CD14-positive monocyte (primary cell): ENCODE data around the gene COL2A1. TPM values are rescaled to one million over a fixed set of nuclear protein-coding genes. Genes with fewer than 3 reads are reported as not detected.

Source experiments
- DNase-seq, 3 donors: peaks; one replicate each; pipeline ENCODE4 v3.0.0-alpha.2; 2011 to 2022
- H2AFZ ChIP-seq: 2 replicates; pipeline ENCODE4 v1.6.0; 2012; ENCODE audit warnings: mild to moderate bottlenecking, low read depth, low read length, inconsistent platforms; ENCODE audit not compliant: insufficient read depth, poor library complexity, severe bottlenecking
- H3K27ac ChIP-seq, 2 donors: 1 replicate in 1 of 2; 2 replicates in 1 of 2; pipeline ENCODE4 v1.5.1; 2012 to 2013; ENCODE audit warnings: low read length in 2 of 2, control low read depth in 1 of 2, inconsistent platforms in 1 of 2, low read depth in 1 of 2, mild to moderate bottlenecking in 1 of 2
- H3K27me3 ChIP-seq, 2 donors: one replicate each; pipeline versions ENCODE4 v1.6.0 to v1.6.1; 2011 to 2013; ENCODE audit warnings: low read length in 2 of 2; ENCODE audit not compliant: control insufficient read depth in 2 of 2, insufficient read depth in 2 of 2
- H3K36me3 ChIP-seq, 2 donors: replicated peaks in 1 of 2; 1 replicate in 1 of 2; 2 replicates in 1 of 2; pipeline versions ENCODE4 v1.5.1 to v1.6.1; 2012 to 2013; ENCODE audit warnings: low read length in 2 of 2, control low read depth in 1 of 2, inconsistent platforms in 1 of 2, mild to moderate bottlenecking in 1 of 2; ENCODE audit not compliant: insufficient read depth in 2 of 2, control insufficient read depth in 1 of 2
- H3K4me1 ChIP-seq, 2 donors: 1 replicate in 1 of 2; 2 replicates in 1 of 2; pipeline versions ENCODE4 v1.5.1 to v1.6.1; 2012 to 2013; ENCODE audit warnings: low read length in 2 of 2, control low read depth in 1 of 2, inconsistent platforms in 1 of 2, mild to moderate bottlenecking in 1 of 2, moderate library complexity in 1 of 2; ENCODE audit not compliant: insufficient read depth in 2 of 2, control insufficient read depth in 1 of 2
- H3K4me2 ChIP-seq: replicated peaks from 2 replicates; pipeline ENCODE3; 2012; ENCODE audit warnings: low read length, moderate library complexity, mild to moderate bottlenecking; ENCODE audit not compliant: poor library complexity, severe bottlenecking; ENCODE audit errors: extremely low read depth
- H3K4me3 ChIP-seq, 3 experiments: fragments of 200-600 bp in 1 of 3; sonication (generic) in 1 of 3; replicated peaks in 1 of 3; 1 replicate in 2 of 3; 2 replicates in 1 of 3; pipeline ENCODE4 v1.5.1; 2011 to 2013; ENCODE audit warnings: low read length in 3 of 3, mild to moderate bottlenecking in 3 of 3, control low read depth in 2 of 3, low read depth in 2 of 3, inconsistent platforms in 1 of 3, moderate library complexity in 1 of 3
- H3K79me2 ChIP-seq: 2 replicates; pipeline ENCODE4 v1.6.0; 2012; ENCODE audit warnings: mild to moderate bottlenecking, control low read depth, inconsistent platforms, low read length, moderate library complexity; ENCODE audit not compliant: insufficient read depth
- H3K9ac ChIP-seq: 2 replicates; pipeline ENCODE4 v1.6.0; 2017; ENCODE audit warnings: low read length, mild to moderate bottlenecking; ENCODE audit not compliant: insufficient read depth, poor library complexity, severe bottlenecking
- H3K9me3 ChIP-seq, 2 donors: replicated peaks in 1 of 2; 1 replicate in 1 of 2; 2 replicates in 1 of 2; pipeline versions ENCODE4 v1.5.1 to v1.6.1; 2012 to 2013; ENCODE audit warnings: low read length in 2 of 2, control low read depth in 1 of 2; ENCODE audit not compliant: control insufficient read depth in 1 of 2, insufficient read depth in 1 of 2
- H4K20me1 ChIP-seq: 2 replicates; pipeline ENCODE4 v1.6.0; 2012; ENCODE audit warnings: mild to moderate bottlenecking, low read length, control low read depth, moderate library complexity; ENCODE audit not compliant: insufficient read depth
- H3K27ac Mint-ChIP-seq, 7 donors: one replicate each; pipeline ENCODE4 v1.8.0; 2020; ENCODE audit warnings: mild to moderate bottlenecking in 7 of 7, mixed read lengths in 7 of 7, moderate library complexity in 6 of 7, inconsistent platforms in 2 of 7
- H3K27me3 Mint-ChIP-seq, 3 donors: one replicate each; pipeline ENCODE4 v1.8.0; 2021 to 2022; ENCODE audit warnings: low read depth in 3 of 3, mild to moderate bottlenecking in 3 of 3, mixed read lengths in 3 of 3, moderate library complexity in 3 of 3, inconsistent platforms in 1 of 3
- H3K36me3 Mint-ChIP-seq, 2 donors: one replicate each; pipeline ENCODE4 v1.8.0; 2020; ENCODE audit warnings: mixed read lengths in 2 of 2, inconsistent platforms in 1 of 2, mild to moderate bottlenecking in 1 of 2
- H3K4me1 Mint-ChIP-seq: one replicate; pipeline ENCODE4 v1.8.0; 2020; ENCODE audit warnings: mild to moderate bottlenecking, mixed read lengths
- H3K4me3 Mint-ChIP-seq, 2 donors: one replicate each; pipeline ENCODE4 v1.8.0; 2020; ENCODE audit warnings: mild to moderate bottlenecking in 2 of 2, mixed read lengths in 2 of 2, moderate library complexity in 1 of 2
- H3K9me3 Mint-ChIP-seq, 7 donors: one replicate each; pipeline ENCODE4 v1.8.0; 2020 to 2022; ENCODE audit warnings: mixed read lengths in 7 of 7, mild to moderate bottlenecking in 6 of 7, moderate library complexity in 6 of 7, inconsistent platforms in 2 of 7
- WGBS: methylation state at CpG from one replicate; pipeline ENCODE4 v1.1.5; 2013; ENCODE audit warnings: missing lambda C conversion rate; ENCODE audit not compliant: insufficient coverage; 5-methylcytosine and 5-hydroxymethylcytosine counted together
- intact Hi-C, 2 donors: fragments of 100-400 bp; cut with micrococcal nuclease; formaldehyde crosslinking; loops; one replicate each; pipeline versions ENCODE4 v1.15.0 to v1.15.1; 2023
- polyA plus RNA-seq, 3 donors: library from polyadenylated mRNA; depleted of rRNA in 1 of 3; unstranded in 2 of 3; stranded (reverse) in 1 of 3; fragments of 300-500 nt in 2 of 3; fragments of >200 nt in 1 of 3; fragmentation: Illumina TruSeq in 2 of 3; gene quantifications; 1 replicate in 2 of 3; 2 replicates in 1 of 3; pipeline ENCODE4 v1.2.3, GENCODE V29; 2012 to 2021
- TF ChIP-seq, protein P1 (sequence below): fragments of 200-600 bp; IDR thresholded peaks from one replicate; pipeline ENCODE4 v1.8.0; 2022; ENCODE audit warnings: antibody characterized with exemption, mild to moderate bottlenecking

The COL2A1 gene
- polyA plus RNA-seq, 3 donors = not detected

DNA sequence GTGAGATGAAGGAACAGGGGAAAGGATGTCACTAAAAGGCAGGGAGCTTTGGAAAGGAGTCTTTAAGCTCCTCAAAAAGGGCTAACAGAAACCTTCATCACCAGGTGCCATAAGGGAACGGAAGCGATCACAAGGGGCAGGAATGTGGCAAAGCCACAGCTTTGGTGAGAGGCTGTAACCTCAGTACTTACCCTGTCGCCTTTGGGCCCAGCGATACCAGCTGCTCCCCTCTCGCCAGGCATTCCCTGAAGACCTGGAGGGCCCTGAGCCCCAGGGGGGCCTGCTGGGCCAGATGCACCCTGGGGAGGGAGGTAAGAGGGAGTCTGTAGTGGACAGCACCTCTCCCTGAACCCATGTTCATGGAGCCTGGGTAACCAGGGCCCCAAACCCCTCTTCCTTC, 22.0 kb downstream of the COL2A1 start:
- Mint-ChIP-seq H3K9me3 (no peaks in the 10 kb centered on the region), H3K36me3 (no peaks in the 10 kb centered on the region), H3K4me1 (no peaks in the 10 kb centered on the region), H3K4me3 (no peak overlapping the region), H3K27me3 (peaks cover 5 to 11% (median 6%) of the 10 kb centered on the region in 3 donors), H3K27ac (no peak overlapping the region)
- intact Hi-C loops = no loop called here
- no peaks in the 10 kb centered on the region for H3K9me3 ChIP-seq
- H4K20me1 ChIP-seq = no peaks in the 10 kb centered on the region
- no peak overlapping the region for H3K4me2 ChIP-seq
- H3K79me2 ChIP-seq = no peaks in the 10 kb centered on the region
- TF ChIP-seq, protein P1, sequence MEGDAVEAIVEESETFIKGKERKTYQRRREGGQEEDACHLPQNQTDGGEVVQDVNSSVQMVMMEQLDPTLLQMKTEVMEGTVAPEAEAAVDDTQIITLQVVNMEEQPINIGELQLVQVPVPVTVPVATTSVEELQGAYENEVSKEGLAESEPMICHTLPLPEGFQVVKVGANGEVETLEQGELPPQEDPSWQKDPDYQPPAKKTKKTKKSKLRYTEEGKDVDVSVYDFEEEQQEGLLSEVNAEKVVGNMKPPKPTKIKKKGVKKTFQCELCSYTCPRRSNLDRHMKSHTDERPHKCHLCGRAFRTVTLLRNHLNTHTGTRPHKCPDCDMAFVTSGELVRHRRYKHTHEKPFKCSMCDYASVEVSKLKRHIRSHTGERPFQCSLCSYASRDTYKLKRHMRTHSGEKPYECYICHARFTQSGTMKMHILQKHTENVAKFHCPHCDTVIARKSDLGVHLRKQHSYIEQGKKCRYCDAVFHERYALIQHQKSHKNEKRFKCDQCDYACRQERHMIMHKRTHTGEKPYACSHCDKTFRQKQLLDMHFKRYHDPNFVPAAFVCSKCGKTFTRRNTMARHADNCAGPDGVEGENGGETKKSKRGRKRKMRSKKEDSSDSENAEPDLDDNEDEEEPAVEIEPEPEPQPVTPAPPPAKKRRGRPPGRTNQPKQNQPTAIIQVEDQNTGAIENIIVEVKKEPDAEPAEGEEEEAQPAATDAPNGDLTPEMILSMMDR = no peak
- no peaks in the 10 kb centered on the region for H3K4me1 ChIP-seq
- no peaks in the 10 kb centered on the region for H3K36me3 ChIP-seq
- H3K27ac ChIP-seq = no peak overlapping the region
- H2AFZ ChIP-seq = no peak overlapping the region
- H3K27me3 ChIP-seq = no peaks in the 10 kb centered on the region
- DNase-seq = no peak
- no peak overlapping the region for H3K9ac ChIP-seq
- H3K4me3 ChIP-seq = no peak overlapping the region
- WGBS = 88% methylated on average over 4 of the region's 5 CpGs

DNA sequence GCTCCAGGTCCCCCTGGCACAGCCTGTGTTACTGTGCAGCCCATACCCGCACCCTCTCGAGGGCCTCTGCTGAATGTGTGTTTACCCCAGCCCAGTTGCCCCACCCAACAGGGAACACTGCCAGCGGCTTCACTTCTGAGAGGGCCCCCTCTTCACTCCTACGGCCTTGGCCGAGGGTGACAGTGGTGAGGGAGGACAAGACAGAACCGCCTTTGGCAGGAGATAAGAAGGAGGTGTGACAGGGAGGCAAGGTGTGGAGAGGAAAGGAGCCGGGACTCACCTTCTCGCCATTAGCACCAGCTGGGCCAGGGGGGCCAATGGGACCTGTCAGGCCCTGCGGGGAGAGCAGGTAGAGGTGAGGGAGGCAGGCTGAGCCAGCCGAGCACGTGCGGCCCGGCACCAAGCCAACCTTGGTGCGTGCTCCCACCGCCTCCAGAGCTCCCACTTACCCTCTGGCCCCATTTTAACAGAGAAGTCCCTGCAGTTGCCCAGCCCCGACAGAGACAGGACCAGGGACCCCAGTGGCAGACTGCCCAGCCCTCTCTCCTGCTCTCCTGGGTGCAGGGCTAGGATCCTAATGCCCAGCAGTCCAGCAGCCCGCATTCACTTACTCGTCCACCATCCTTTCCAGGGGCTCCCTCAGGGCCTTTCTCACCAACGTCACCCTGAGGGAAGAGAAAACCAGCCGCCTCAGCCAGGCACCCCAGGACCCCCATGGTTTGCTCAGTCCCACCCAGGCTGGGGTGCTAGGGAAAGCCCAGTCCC, 22.6 kb downstream of the COL2A1 start:
- WGBS = 89% methylated on average over 9 of the region's 20 CpGs
- H3K9me3 Mint-ChIP-seq = no peaks in the 10 kb centered on the region
- H3K36me3 Mint-ChIP-seq = no peaks in the 10 kb centered on the region
- H3K4me3 Mint-ChIP-seq = no peak overlapping the region
- no peaks in the 10 kb centered on the region for H3K9me3 ChIP-seq
- no peak overlapping the region for H3K4me3 ChIP-seq
- H3K27ac ChIP-seq = no peak overlapping the region
- no peaks in the 10 kb centered on the region for H3K36me3 ChIP-seq
- H3K79me2 ChIP-seq = no peaks in the 10 kb centered on the region
- H3K27me3 Mint-ChIP-seq = peaks cover 3 to 8% (median 5%) of the 10 kb centered on the region in 3 donors
- H3K4me1 Mint-ChIP-seq = no peaks in the 10 kb centered on the region
- intact Hi-C loops = no loop called here
- TF ChIP-seq, protein P1 = no peak
- H3K27ac Mint-ChIP-seq = no peak overlapping the region
- no peaks in the 10 kb centered on the region for H3K4me1 ChIP-seq
- no peaks in the 10 kb centered on the region for H4K20me1 ChIP-seq
- H3K4me2 ChIP-seq = no peak overlapping the region
- H2AFZ ChIP-seq = no peak overlapping the region
- H3K27me3 ChIP-seq = no peaks in the 10 kb centered on the region
- DNase-seq = no peak
- no peak overlapping the region for H3K9ac ChIP-seq
